HG03378 (cell line): ENCODE data around the gene ITPR1.

Experiments used
- ATAC-seq: cut with Tn5 transposase; IDR thresholded peaks from one replicate; pipeline ENCODE4 v1.9.1; 2021; ENCODE audit warnings: mild to moderate bottlenecking, moderate library complexity; ENCODE audit not compliant: unreplicated experiment

The ITPR1 gene

GRCh38 chr3:4529876-4530588 lies 36.9 kb downstream of the ITPR1 start:
- no peak for ATAC-seq

GRCh38 chr3:4531478-4532025 lies 38.4 kb downstream of the ITPR1 start:
- ATAC-seq = no peak

GRCh38 chr3:4532535-4533112 lies 39.5 kb downstream of the ITPR1 start:
- no peak for ATAC-seq

- ATAC-seq = no peak
These were observed 40.6 kb downstream of the ITPR1 start for GRCh38 chr3:4533489-4534443.

- no peak for ATAC-seq
These were observed 41.8 kb downstream of the ITPR1 start for GRCh38 chr3:4534906-4535305.

- no peak for ATAC-seq
These were observed 43.1 kb downstream of the ITPR1 start for GRCh38 chr3:4536260-4536659.

- ATAC-seq = no peak
These were observed 47.1 kb downstream of the ITPR1 start for GRCh38 chr3:4540267-4540666.

GRCh38 chr3:4543110-4543509 lies 50.0 kb downstream of the ITPR1 start:
- ATAC-seq = no peak

- no peak for ATAC-seq
These were observed 53.4 kb downstream of the ITPR1 start for GRCh38 chr3:4546346-4547178.

GRCh38 chr3:4547799-4548198 lies 54.7 kb downstream of the ITPR1 start:
- no peak for ATAC-seq

GRCh38 chr3:4548356-4548755 lies 55.2 kb downstream of the ITPR1 start:
- ATAC-seq = no peak

- no peak for ATAC-seq
These were observed 55.6 kb downstream of the ITPR1 start for GRCh38 chr3:4548780-4549179.

GRCh38 chr3:4549896-4550295 lies 56.7 kb downstream of the ITPR1 start:
- no peak for ATAC-seq

- no peak for ATAC-seq
These were observed 58.0 kb downstream of the ITPR1 start for GRCh38 chr3:4551051-4551711.

GRCh38 chr3:4551794-4552442 lies 58.8 kb downstream of the ITPR1 start:
- no peak for ATAC-seq

- no peak for ATAC-seq
These were observed 59.7 kb downstream of the ITPR1 start for GRCh38 chr3:4552811-4553210.

GRCh38 chr3:4561661-4562060 lies 68.5 kb downstream of the ITPR1 start:
- ATAC-seq = no peak

GRCh38 chr3:4562595-4562994 lies 69.4 kb downstream of the ITPR1 start:
- ATAC-seq = no peak

- no peak for ATAC-seq
These were observed 71.1 kb downstream of the ITPR1 start for GRCh38 chr3:4564270-4564669.
